CD4-positive, CD25-positive, alpha-beta regulatory T cell (primary cell): ENCODE measurements around the gene ATF3. TPM values are rescaled to one million over a fixed set of nuclear protein-coding genes. Genes with fewer than 3 reads are reported as not detected.

Experiments used
- ATAC-seq, 2 donors: fragments of 150-1000 bp; cut with Tn5 transposase; one replicate each; pipeline ENCODE4 v1.10.0; 2021; ENCODE audit warnings: low read depth in 2 of 2, moderate number of reproducible peaks in 2 of 2, moderate library complexity in 1 of 2
- DNase-seq, 3 donors: peaks; one replicate each; pipeline versions ENCODE4 v3.0.0 to v3.0.0-alpha.2; 2012 to 2022; ENCODE audit warnings: mixed read lengths in 1 of 3
- H3K27ac ChIP-seq: one replicate; pipeline ENCODE4 v1.7.0; 2013; ENCODE audit warnings: mild to moderate bottlenecking, low read length; ENCODE audit not compliant: insufficient read depth, poor library complexity, severe bottlenecking
- H3K27me3 ChIP-seq: one replicate; pipeline ENCODE4 v1.7.0; 2013; ENCODE audit warnings: low read length; ENCODE audit not compliant: control insufficient read depth, insufficient read depth
- H3K36me3 ChIP-seq: one replicate; pipeline ENCODE4 v1.7.0; 2013; ENCODE audit warnings: mild to moderate bottlenecking, low read length, moderate library complexity; ENCODE audit not compliant: control insufficient read depth, insufficient read depth
- H3K4me1 ChIP-seq: 2 replicates; pipeline ENCODE4 v1.7.0; 2013; ENCODE audit warnings: mild to moderate bottlenecking, low read length; ENCODE audit not compliant: insufficient read depth, control insufficient read depth, poor library complexity, severe bottlenecking
- H3K4me3 ChIP-seq: one replicate; pipeline ENCODE4 v1.7.0; 2013; ENCODE audit warnings: low read depth, mild to moderate bottlenecking, low read length, moderate library complexity
- H3K9me3 ChIP-seq, 2 experiments: 1 replicate in 1 of 2; 2 replicates in 1 of 2; pipeline ENCODE4 v1.7.0; 2013; ENCODE audit warnings: low read length in 2 of 2, mild to moderate bottlenecking in 1 of 2, moderate library complexity in 1 of 2; ENCODE audit not compliant: control insufficient read depth in 2 of 2
- H3K27ac Mint-ChIP-seq, 3 donors: one replicate each; pipeline ENCODE4 v1.8.0; 2020 to 2022; ENCODE audit warnings: mild to moderate bottlenecking in 3 of 3, mixed read lengths in 3 of 3, moderate library complexity in 2 of 3
- H3K27me3 Mint-ChIP-seq: one replicate; pipeline ENCODE4 v1.8.0; 2022; ENCODE audit warnings: mild to moderate bottlenecking, mixed read lengths
- H3K36me3 Mint-ChIP-seq: one replicate; pipeline ENCODE4 v1.8.0; 2020; ENCODE audit warnings: mixed read lengths
- H3K4me1 Mint-ChIP-seq, 4 donors: one replicate each; pipeline ENCODE4 v1.8.0; 2020 to 2022; ENCODE audit warnings: mixed read lengths in 4 of 4, mild to moderate bottlenecking in 1 of 4
- H3K4me3 Mint-ChIP-seq, 4 donors: one replicate each; pipeline ENCODE4 v1.8.0; 2020 to 2022; ENCODE audit warnings: mild to moderate bottlenecking in 4 of 4, mixed read lengths in 4 of 4, moderate library complexity in 3 of 4
- H3K9me3 Mint-ChIP-seq, 7 donors: one replicate each; pipeline ENCODE4 v1.8.0; 2020 to 2022; ENCODE audit warnings: mixed read lengths in 7 of 7, mild to moderate bottlenecking in 3 of 7, moderate library complexity in 2 of 7
- polyA plus RNA-seq, 4 donors: library from polyadenylated mRNA; unstranded; fragments of 300-500 nt; fragmentation: Illumina TruSeq; gene quantifications; one replicate each; pipeline ENCODE4 v1.2.3, GENCODE V29; 2021
- total RNA-seq: library from RNA; stranded (reverse); gene quantifications from one replicate; pipeline ENCODE4 v1.2.3, GENCODE V29; 2022

ATF3 gene
- total and polyA plus RNA-seq, 5 donors from 2014 or later = 0.42 to 53.7 (median 0.42) TPM; not detected in 2

- no peak overlapping the region for H3K4me3 Mint-ChIP-seq
- peaks cover 7 to 15% (median 13%) of the 10 kb centered on the region in 4 donors for H3K4me1 Mint-ChIP-seq
- peak overlapping the region; percentile 73 for H3K27ac ChIP-seq
- H3K27ac Mint-ChIP-seq = peak overlapping the region in 2 of 3 donors; percentile 6 to 81
- ATAC-seq (no peak), DNase-seq (no peak)
- no peaks in the 10 kb centered on the region for H3K9me3 ChIP-seq
- no peaks in the 10 kb centered on the region for H3K36me3 ChIP-seq
- peaks cover 19% of the 10 kb centered on the region for H3K27me3 ChIP-seq
- peaks cover 0 to 1% (median 0%) of the 10 kb centered on the region in 7 donors for H3K9me3 Mint-ChIP-seq
- peaks cover 13% of the 10 kb centered on the region for H3K4me1 ChIP-seq
- no peaks in the 10 kb centered on the region for H3K36me3 Mint-ChIP-seq
- peak overlapping the region; percentile 77 for H3K4me3 ChIP-seq
- peaks cover 40% of the 10 kb centered on the region for H3K27me3 Mint-ChIP-seq
Measured at GRCh38 chr1:212596798-212597197, 11.8 kb upstream of the ATF3 start.

GRCh38 chr1:212597487-212597886 lies 11.1 kb upstream of the ATF3 start:
- no peaks in the 10 kb centered on the region for H3K9me3 ChIP-seq

GRCh38 chr1:212600071-212600915 lies 8.3 kb upstream of the ATF3 start:
- DNase-seq (no peak), ATAC-seq (no peak)
- Mint-ChIP-seq H3K4me1 (peaks cover 7 to 16% (median 14%) of the 10 kb centered on the region in 4 donors), H3K27me3 (peaks cover 75% of the 10 kb centered on the region), H3K36me3 (no peaks in the 10 kb centered on the region), H3K4me3 (no peak overlapping the region), H3K27ac (no peak overlapping the region), H3K9me3 (no peaks in the 10 kb centered on the region)
- H3K27me3 ChIP-seq = peaks cover 47% of the 10 kb centered on the region
- H3K9me3 ChIP-seq = no peaks in the 10 kb centered on the region
- no peaks in the 10 kb centered on the region for H3K36me3 ChIP-seq
- no peak overlapping the region for H3K27ac ChIP-seq
- no peak overlapping the region for H3K4me3 ChIP-seq
- peaks cover 13% of the 10 kb centered on the region for H3K4me1 ChIP-seq

More at GRCh38 chr1:212597487-212597886, 11.1 kb upstream of the ATF3 start:
- Mint-ChIP-seq H3K36me3 (no peaks in the 10 kb centered on the region), H3K9me3 (no peaks in the 10 kb centered on the region), H3K27me3 (peaks cover 47% of the 10 kb centered on the region), H3K4me3 (no peak overlapping the region), H3K4me1 (peaks cover 7 to 15% (median 13%) of the 10 kb centered on the region in 4 donors), H3K27ac (peak overlapping the region in 1 of 3 donors; percentile 27)
- no peaks in the 10 kb centered on the region for H3K36me3 ChIP-seq
- DNase-seq (no peak), ATAC-seq (no peak)
- peaks cover 13% of the 10 kb centered on the region for H3K4me1 ChIP-seq
- H3K27me3 ChIP-seq = peaks cover 26% of the 10 kb centered on the region
- H3K27ac ChIP-seq = no peak overlapping the region
- H3K4me3 ChIP-seq = no peak overlapping the region

GRCh38 chr1:212600980-212601379 lies 7.6 kb upstream of the ATF3 start:
- Mint-ChIP-seq H3K9me3 (no peaks in the 10 kb centered on the region), H3K4me1 (peaks cover 6 to 17% (median 11%) of the 10 kb centered on the region in 4 donors), H3K27me3 (peaks cover 82% of the 10 kb centered on the region), H3K27ac (no peak overlapping the region), H3K36me3 (no peaks in the 10 kb centered on the region), H3K4me3 (no peak overlapping the region)
- H3K9me3 ChIP-seq = no peaks in the 10 kb centered on the region
- ATAC-seq (no peak), DNase-seq (no peak)
- no peaks in the 10 kb centered on the region for H3K36me3 ChIP-seq
- H3K27me3 ChIP-seq = peaks cover 54% of the 10 kb centered on the region
- no peak overlapping the region for H3K4me3 ChIP-seq
- H3K4me1 ChIP-seq = peaks cover 8% of the 10 kb centered on the region
- H3K27ac ChIP-seq = no peak overlapping the region

- peaks cover 59% of the 10 kb centered on the region for H3K27me3 ChIP-seq
- H3K36me3 Mint-ChIP-seq = no peaks in the 10 kb centered on the region
- ATAC-seq = no peak
Measured at GRCh38 chr1:212601524-212601923, 7.0 kb upstream of the ATF3 start.

GRCh38 chr1:212605441-212606394 lies 2.8 kb upstream of the ATF3 start:
- Mint-ChIP-seq H3K27ac (no peak overlapping the region), H3K4me3 (peak overlapping the region; percentile 15 to 98 (median 95)), H3K36me3 (no peaks in the 10 kb centered on the region), H3K4me1 (peaks cover 0 to 34% (median 22%) of the 10 kb centered on the region in 4 donors), H3K9me3 (peaks cover 0 to 3% (median 0%) of the 10 kb centered on the region in 7 donors), H3K27me3 (peaks cover 96% of the 10 kb centered on the region)
- ATAC-seq (no peak), DNase-seq (no peak)
- Histone ChIP-seq H3K27me3 (peaks cover 69% of the 10 kb centered on the region), H3K9me3 (no peaks in the 10 kb centered on the region), H3K36me3 (no peaks in the 10 kb centered on the region), H3K4me1 (peaks cover 30% of the 10 kb centered on the region), H3K27ac (no peak overlapping the region), H3K4me3 (no peak overlapping the region)

More at GRCh38 chr1:212601524-212601923, 7.0 kb upstream of the ATF3 start:
- Histone ChIP-seq H3K9me3 (no peaks in the 10 kb centered on the region), H3K27ac (no peak overlapping the region), H3K4me1 (peaks cover 5% of the 10 kb centered on the region), H3K36me3 (no peaks in the 10 kb centered on the region), H3K4me3 (no peak overlapping the region)
- Mint-ChIP-seq H3K9me3 (no peaks in the 10 kb centered on the region), H3K27ac (no peak overlapping the region), H3K4me3 (no peak overlapping the region), H3K27me3 (peaks cover 82% of the 10 kb centered on the region), H3K4me1 (peaks cover under 1 to 17% (median 9%) of the 10 kb centered on the region in 4 donors)
- DNase-seq = no peak

- ATAC-seq = peak in 1 of 2 donors; percentile 16
Measured at GRCh38 chr1:212606395-212607205, 2.0 kb upstream of the ATF3 start.

More at GRCh38 chr1:212606395-212607205, 2.0 kb upstream of the ATF3 start:
- peak overlapping the region; percentile 58 for H3K4me3 ChIP-seq
- H3K9me3 Mint-ChIP-seq = peaks cover 0 to 3% (median 0%) of the 10 kb centered on the region in 7 donors
- no peaks in the 10 kb centered on the region for H3K9me3 ChIP-seq
- no peaks in the 10 kb centered on the region for H3K36me3 ChIP-seq
- peaks cover 30% of the 10 kb centered on the region for H3K4me1 ChIP-seq
- H3K4me1 Mint-ChIP-seq = peaks cover 0 to 34% (median 23%) of the 10 kb centered on the region in 4 donors
- H3K27ac Mint-ChIP-seq = no peak overlapping the region
- H3K27ac ChIP-seq = no peak overlapping the region
- H3K36me3 Mint-ChIP-seq = no peaks in the 10 kb centered on the region
- peaks cover 96% of the 10 kb centered on the region for H3K27me3 Mint-ChIP-seq
- H3K27me3 ChIP-seq = peaks cover 71% of the 10 kb centered on the region
- H3K4me3 Mint-ChIP-seq = peak overlapping the region; percentile 94 to 98 (median 96)
- peak; percentile 38 to 76 (median 43) for DNase-seq
